K562 treated with DMSO at 1 percent for 12 hours (cell line): ENCODE measurements around the gene POGK. TPM values are rescaled to one million over a fixed set of nuclear protein-coding genes. Genes with fewer than 3 reads are reported as not detected.

Experiments used
- total RNA-seq: library from RNA; unstranded; fragments of 300-600 nt; gene quantifications from 2 replicates; pipeline ENCODE4 v1.2.3, GENCODE V29; 2022; ENCODE audit not compliant: insufficient read depth

Gene POGK, protein sequence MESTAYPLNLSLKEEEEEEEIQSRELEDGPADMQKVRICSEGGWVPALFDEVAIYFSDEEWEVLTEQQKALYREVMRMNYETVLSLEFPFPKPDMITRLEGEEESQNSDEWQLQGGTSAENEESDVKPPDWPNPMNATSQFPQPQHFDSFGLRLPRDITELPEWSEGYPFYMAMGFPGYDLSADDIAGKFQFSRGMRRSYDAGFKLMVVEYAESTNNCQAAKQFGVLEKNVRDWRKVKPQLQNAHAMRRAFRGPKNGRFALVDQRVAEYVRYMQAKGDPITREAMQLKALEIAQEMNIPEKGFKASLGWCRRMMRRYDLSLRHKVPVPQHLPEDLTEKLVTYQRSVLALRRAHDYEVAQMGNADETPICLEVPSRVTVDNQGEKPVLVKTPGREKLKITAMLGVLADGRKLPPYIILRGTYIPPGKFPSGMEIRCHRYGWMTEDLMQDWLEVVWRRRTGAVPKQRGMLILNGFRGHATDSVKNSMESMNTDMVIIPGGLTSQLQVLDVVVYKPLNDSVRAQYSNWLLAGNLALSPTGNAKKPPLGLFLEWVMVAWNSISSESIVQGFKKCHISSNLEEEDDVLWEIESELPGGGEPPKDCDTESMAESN
- 12.5 and 39.7 TPM in 2 replicates for total RNA-seq

DNA sequence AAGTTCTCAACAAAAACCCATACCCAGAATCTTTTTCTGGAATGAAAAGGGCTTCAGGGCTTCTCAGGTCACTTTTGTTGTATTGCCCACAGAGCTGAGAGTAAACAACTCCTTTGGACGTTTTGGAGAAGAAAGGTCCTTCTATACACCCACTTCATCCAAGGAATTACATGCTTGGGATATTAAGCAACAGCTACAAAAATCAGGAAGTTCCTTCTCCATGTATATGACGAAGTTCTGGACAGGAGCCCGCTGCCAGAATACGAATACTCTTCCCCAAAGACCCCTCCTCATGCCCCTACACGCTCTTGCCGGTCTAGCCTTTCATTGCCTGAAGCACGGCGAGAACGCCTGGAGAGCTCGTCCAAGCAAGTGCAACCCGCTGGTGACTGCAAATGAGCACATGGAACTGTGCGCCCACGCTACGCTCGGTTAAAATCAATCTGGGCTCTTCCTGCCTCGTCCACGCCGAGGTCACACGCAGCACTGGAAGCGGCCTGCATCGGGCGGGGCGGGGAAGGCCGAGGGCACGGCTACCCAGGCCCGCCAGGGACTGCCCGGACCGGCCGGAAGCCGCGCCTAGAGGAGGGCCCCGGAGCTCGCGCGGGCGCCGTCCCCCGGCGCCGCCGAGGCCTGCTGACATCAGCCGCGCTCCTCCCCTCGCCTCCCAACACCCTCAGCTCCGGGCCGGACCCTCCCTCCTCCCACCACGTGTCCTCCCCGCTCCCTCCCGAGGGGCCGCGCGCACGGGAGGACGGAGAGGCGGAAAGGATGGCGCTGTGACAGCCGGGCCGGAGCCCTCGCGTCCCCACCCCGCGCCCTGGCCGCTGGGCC is at the start of gene POGK:
Gene POGK (plus strand): TSS at position 710 of the 834 bp plus-strand sequence. CDS start 1,482 bp downstream, outside the sequence.

DNA sequence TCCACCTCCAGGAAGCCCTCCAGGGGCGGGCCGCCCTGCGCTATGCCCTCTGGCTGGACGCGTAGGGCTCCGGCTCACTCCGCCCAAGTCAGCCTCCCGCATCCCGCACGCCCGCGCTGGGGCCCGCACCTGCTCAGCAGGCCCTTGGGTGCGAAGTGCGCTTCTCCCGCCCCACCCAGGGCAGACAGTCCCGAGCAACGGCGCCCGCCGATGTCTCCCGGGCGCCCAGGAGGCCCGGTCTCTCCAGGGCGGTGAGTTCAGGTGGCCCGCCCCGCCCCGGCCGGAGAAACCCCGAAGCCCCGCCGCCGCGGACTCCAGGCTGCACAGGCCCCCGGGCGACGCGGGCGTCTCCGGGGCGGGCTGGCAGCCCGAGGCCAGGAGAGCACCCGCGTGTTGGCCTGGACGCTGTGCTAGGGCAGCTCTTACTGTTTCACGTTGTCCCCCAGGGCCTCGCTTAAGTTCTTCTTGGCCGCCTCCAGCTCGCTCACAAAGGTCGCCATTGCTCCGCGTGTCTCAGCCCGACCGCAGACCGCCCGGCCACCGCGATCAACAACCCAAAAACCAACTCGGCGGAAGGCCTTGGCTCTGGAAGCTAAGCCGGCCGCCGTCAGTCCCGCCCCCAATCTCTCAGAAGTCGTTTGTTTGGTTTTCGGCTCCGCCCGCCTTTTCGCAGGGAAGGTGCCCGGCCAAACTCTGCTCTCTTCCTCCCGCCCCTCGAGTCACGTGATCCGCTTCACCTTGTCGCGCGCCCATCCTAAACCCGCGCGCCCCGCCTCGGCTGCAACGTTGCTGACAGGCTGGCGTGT is 36.7 kb downstream of the POGK start, which contains the start of gene TADA1:
Gene TADA1 (minus strand): TSS at position 531 of the 806 bp plus-strand sequence. CDS start 31 bp downstream, at position 500.

Other genes with a start within 250 kb of the POGK start
- 7.9 and 18.8 TPM in 2 replicates for gene TADA1, start 36.8 kb downstream of the POGK start, total RNA-seq
- 0.62 TPM in 1 of 2 replicates, not detected in the other for gene ILDR2, start 136.1 kb downstream of the POGK start, total RNA-seq
- gene MAEL, start 149.8 kb downstream of the POGK start, total RNA-seq, result 0.64 and 1.1 TPM in 2 replicates